Epithelial cell of esophagus (primary cell): ENCODE measurements around the gene ARID3B.

ENCODE experiments used
- DNase-seq: peaks from one replicate; pipeline ENCODE4 v3.0.0; 2010; ENCODE audit warnings: low read depth
- H3K4me3 ChIP-seq: 2 replicates; pipeline ENCODE4 v1.5.1; 2011; ENCODE audit warnings: mild to moderate bottlenecking, low read length, control low read depth
- CTCF ChIP-seq: IDR thresholded peaks from 2 replicates; pipeline ENCODE4 v1.5.1; 2011; ENCODE audit warnings: low read depth, mild to moderate bottlenecking, low read length, control low read depth, inconsistent platforms; ENCODE audit not compliant: insufficient read depth; ENCODE audit errors: missing control alignments

Gene ARID3B

GRCh38 chr15:74548241-74548640 is 7.2 kb downstream of the ARID3B start:
- no peak overlapping the region for H3K4me3 ChIP-seq
- TF ChIP-seq CTCF = no peak
- no peak for DNase-seq

GRCh38 chr15:74549816-74550215 is 8.8 kb downstream of the ARID3B start:
- DNase-seq = no peak
- H3K4me3 ChIP-seq = no peak overlapping the region
- no peak for TF ChIP-seq CTCF

GRCh38 chr15:74551714-74552113 is 10.7 kb downstream of the ARID3B start:
- H3K4me3 ChIP-seq = no peak overlapping the region
- no peak for TF ChIP-seq CTCF
- no peak for DNase-seq

- DNase-seq = no peak
- TF ChIP-seq CTCF = no peak
- H3K4me3 ChIP-seq = no peak overlapping the region
Measured at GRCh38 chr15:74552773-74553441, 11.9 kb downstream of the ARID3B start.

GRCh38 chr15:74555192-74555591 is 14.2 kb downstream of the ARID3B start:
- no peak overlapping the region for H3K4me3 ChIP-seq
- DNase-seq = no peak
- no peak for TF ChIP-seq CTCF

GRCh38 chr15:74558706-74559105 is 17.7 kb downstream of the ARID3B start:
- H3K4me3 ChIP-seq = no peak overlapping the region
- no peak for DNase-seq
- TF ChIP-seq CTCF = no peak

GRCh38 chr15:74563442-74563841 is 22.4 kb downstream of the ARID3B start:
- H3K4me3 ChIP-seq = no peak overlapping the region
- TF ChIP-seq CTCF = no peak
- DNase-seq = no peak
